Transverse colon (tissue), 4 donors: ENCODE measurements around the gene PARP1. TPM values are rescaled to one million over a fixed set of nuclear protein-coding genes. Genes with fewer than 3 reads are reported as not detected.

Source experiments
- DNase-seq: peaks from one replicate; pipeline ENCODE4 v3.0.0-alpha.2; 2019
- H3K27ac ChIP-seq, 4 donors: fragments of 200-600 bp; sonication (generic); 2 replicates each; pipeline ENCODE4 v1.5.1; 2016 to 2018; ENCODE audit warnings: inconsistent platforms in 4 of 4
- H3K27me3 ChIP-seq: fragments of 200-600 bp; sonication (generic); 2 replicates; pipeline ENCODE4 v1.5.1; 2017; ENCODE audit warnings: inconsistent platforms
- H3K36me3 ChIP-seq, 4 donors: fragments of 200-600 bp; sonication (generic); 2 replicates each; pipeline ENCODE4 v1.5.1; 2017 to 2019; ENCODE audit warnings: inconsistent platforms in 4 of 4
- H3K4me1 ChIP-seq, 4 donors: fragments of 200-600 bp; sonication (generic); 2 replicates each; pipeline ENCODE4 v1.5.1; 2017 to 2020; ENCODE audit warnings: inconsistent platforms in 4 of 4
- H3K4me3 ChIP-seq, 4 donors: fragments of 200-600 bp; sonication (generic); 1 replicate in 1 of 4; 2 replicates in 3 of 4; pipeline versions ENCODE4 v1.5.1 to v1.6.1; 2017 to 2019; ENCODE audit warnings: inconsistent platforms in 4 of 4
- H3K9me3 ChIP-seq, 2 donors: fragments of 200-600 bp; sonication (generic); 2 replicates each; pipeline ENCODE4 v1.5.1; 2017 to 2019; ENCODE audit warnings: inconsistent platforms in 2 of 2
- CTCF ChIP-seq, 5 experiments: fragments of 200-600 bp in 3 of 5; fragments of 450-650 bp in 2 of 5; sonication (generic) in 3 of 5; IDR thresholded peaks; 1 replicate in 2 of 5; 2 replicates in 3 of 5; pipeline ENCODE4 v1.5.1; 2016 to 2017; ENCODE audit warnings: antibody characterized with exemption in 5 of 5, inconsistent platforms in 3 of 5, mild to moderate bottlenecking in 2 of 5, moderate library complexity in 1 of 5
- EP300 ChIP-seq: sonication (generic); formaldehyde crosslinking; IDR thresholded peaks from one replicate; pipeline ENCODE4 v1.6.1; 2017; ENCODE audit warnings: antibody characterized with exemption, low read depth
- POLR2A ChIP-seq: fragments of 450-650 bp; IDR thresholded peaks from one replicate; pipeline ENCODE4 v1.6.1; 2016; ENCODE audit warnings: antibody characterized with exemption, mild to moderate bottlenecking, moderate library complexity
- POLR2AphosphoS5 ChIP-seq, 3 donors: sonication (generic); formaldehyde crosslinking; IDR thresholded peaks; one replicate each; pipeline ENCODE4 v1.6.1; 2016; ENCODE audit warnings: antibody characterized with exemption in 3 of 3
- WGBS, 2 donors: methylation state at CpG; one replicate each; pipeline ENCODE4 v1.1.5; 2018; ENCODE audit warnings: low coverage in 1 of 2; 5-methylcytosine and 5-hydroxymethylcytosine counted together
- in situ Hi-C, 4 donors: fragments of 200-750 bp; cut with MboI; loops; one replicate each; pipeline versions ENCODE4 v1.15.0 to v1.15.1; 2017; ENCODE audit warnings: low sequenced_read_pairs in 3 of 4, low pct_ligation_motif_present in 1 of 4, low pct_unique_long_range_greater_than_20kb in 1 of 4
- intact Hi-C: fragments of 100-400 bp; cut with DNase I; formaldehyde crosslinking; loops from one replicate; pipeline ENCODE4 v1.15.1; 2023; ENCODE audit warnings: low total_unique reads
- total RNA-seq, 4 donors: library from RNA; depleted of rRNA; stranded (reverse); fragments of >200 nt; gene quantifications; one replicate each; pipeline ENCODE4 v1.1.0, GENCODE V29; 2016

Gene PARP1
- total RNA-seq, 4 donors from 2014 or later, result 23.2 to 74.4 (median 38.0) TPM

GRCh38 chr1:226417350-226417749 lies 9.5 kb upstream of the PARP1 start:
- intact Hi-C loops, result no loop called here
- 89 to 91% methylated on average over 4 to 6 of the region's 6 CpGs for WGBS, 2 donors
- DNase-seq, result no peak

GRCh38 chr1:226414098-226414698 lies 6.3 kb upstream of the PARP1 start:
- no peaks in the 10 kb centered on the region for H3K9me3 ChIP-seq
- 93 to 95% methylated on average over 7 to 11 of the region's 11 CpGs for WGBS, 2 donors
- in situ Hi-C loops, result loop anchor here in 3 of 4 donors (25.0 kb wide), 2 partner anchors 198 to 423 kb away; no protein-coding TSS in a partner anchor
- TF ChIP-seq EP300 (no peak), POLR2A (no peak), CTCF (IDR thresholded peaks at IDR 0.05) (no peak), POLR2AphosphoS5 (IDR thresholded peaks at IDR 0.05) (no peak)
- no peaks in the 10 kb centered on the region for H3K27me3 ChIP-seq
- H3K36me3 ChIP-seq, result no peaks in the 10 kb centered on the region
- no peak overlapping the region for H3K27ac ChIP-seq
- H3K4me1 ChIP-seq, result no peaks in the 10 kb centered on the region
- intact Hi-C loops, result no loop called here
- no peak for DNase-seq
- H3K4me3 ChIP-seq, result no peak overlapping the region

More at GRCh38 chr1:226417350-226417749, 9.5 kb upstream of the PARP1 start:
- Histone ChIP-seq H3K4me1 (peaks cover 0 to 5% (median 0%) of the 10 kb centered on the region in 4 donors), H3K4me3 (no peak overlapping the region), H3K36me3 (no peaks in the 10 kb centered on the region), H3K27ac (no peak overlapping the region), H3K27me3 (no peaks in the 10 kb centered on the region), H3K9me3 (no peaks in the 10 kb centered on the region)
- TF ChIP-seq POLR2A, result no peak
- TF ChIP-seq EP300, result no peak
- TF ChIP-seq CTCF (IDR thresholded peaks at IDR 0.05), result no peak
- no peak for TF ChIP-seq POLR2AphosphoS5 (IDR thresholded peaks at IDR 0.05)
- in situ Hi-C loops, result loop anchor here in 3 of 4 donors (25.0 kb wide), 2 partner anchors 195 to 420 kb away; no protein-coding TSS in a partner anchor

GRCh38 chr1:226411619-226412018 lies 3.7 kb upstream of the PARP1 start:
- intact Hi-C loops (no loop called here), in situ Hi-C loops (loop anchor here in 3 of 4 donors (25.0 kb wide), 2 partner anchors 201 to 426 kb away; no protein-coding TSS in a partner anchor)
- no peaks in the 10 kb centered on the region for H3K9me3 ChIP-seq
- H3K27ac ChIP-seq, result no peak overlapping the region
- no peak for TF ChIP-seq CTCF (IDR thresholded peaks at IDR 0.05)
- no peak for TF ChIP-seq POLR2A
- no peak for TF ChIP-seq EP300
- TF ChIP-seq POLR2AphosphoS5 (IDR thresholded peaks at IDR 0.05), result no peak
- H3K36me3 ChIP-seq, result no peaks in the 10 kb centered on the region
- H3K27me3 ChIP-seq, result no peaks in the 10 kb centered on the region
- peaks cover 0 to 6% (median 6%) of the 10 kb centered on the region in 4 donors for H3K4me1 ChIP-seq
- H3K4me3 ChIP-seq, result no peak overlapping the region
- WGBS, 2 donors, result 79 to 81% methylated on average over 5 of the region's 5 CpGs
- DNase-seq, result no peak

GRCh38 chr1:226410958-226411357 lies 3.1 kb upstream of the PARP1 start:
- no peak overlapping the region for H3K27ac ChIP-seq
- intact Hi-C loops, result no loop called here
- in situ Hi-C loops, result loop anchor here in 3 of 4 donors (25.0 kb wide), 2 partner anchors 201 to 426 kb away; no protein-coding TSS in a partner anchor

More at GRCh38 chr1:226410958-226411357, 3.1 kb upstream of the PARP1 start:
- Histone ChIP-seq H3K4me3 (no peak overlapping the region), H3K4me1 (peaks cover 3 to 12% (median 10%) of the 10 kb centered on the region in 4 donors), H3K36me3 (no peaks in the 10 kb centered on the region), H3K9me3 (no peaks in the 10 kb centered on the region), H3K27me3 (no peaks in the 10 kb centered on the region)
- no peak for DNase-seq
- TF ChIP-seq EP300 (no peak), CTCF (IDR thresholded peaks at IDR 0.05) (no peak), POLR2AphosphoS5 (IDR thresholded peaks at IDR 0.05) (no peak), POLR2A (no peak)
- WGBS, 2 donors, result 93 to 100% methylated on average over 2 of the region's 2 CpGs
